SU-DHL-6 (cell line): ENCODE data around the gene GZMM.

ENCODE experiments used
- H2AFZ ChIP-seq: fragments of 200-600 bp; sonication (generic); 2 replicates; pipeline ENCODE4 v1.6.1; 2014; ENCODE audit warnings: low read depth, mild to moderate bottlenecking, moderate library complexity, mixed read lengths, antibody characterized with exemption, low read length; ENCODE audit not compliant: severe bottlenecking
- H3F3A ChIP-seq: fragments of 200-600 bp; shearing (Covaris generic); 2 replicates; pipeline ENCODE4 v1.6.0; 2016; ENCODE audit warnings: antibody characterized with exemption, mild to moderate bottlenecking; ENCODE audit not compliant: insufficient read depth
- H3K27ac ChIP-seq: fragments of 200-600 bp; sonication (generic); 2 replicates; pipeline ENCODE4 v1.5.1; 2016; ENCODE audit warnings: low read depth, mild to moderate bottlenecking, low read length, moderate library complexity, mixed read lengths
- H3K27me3 ChIP-seq: fragments of 200-600 bp; sonication (generic), shearing (Covaris generic); 2 replicates; pipeline ENCODE4 v1.6.0; 2014; ENCODE audit warnings: mild to moderate bottlenecking, low read length
- H3K36me3 ChIP-seq: fragments of 200-600 bp; sonication (generic); 2 replicates; pipeline ENCODE4 v1.6.1; 2014; ENCODE audit warnings: mild to moderate bottlenecking, low read length, mixed read lengths
- H3K4me2 ChIP-seq: fragments of 300-600, 200-600 bp; shearing (Covaris generic), sonication (generic); 2 replicates; pipeline ENCODE4 v1.6.0; 2014; ENCODE audit warnings: low read length, low read depth, mild to moderate bottlenecking; ENCODE audit not compliant: poor library complexity, severe bottlenecking
- H3K4me3 ChIP-seq: fragments of 200-600 bp; sonication (generic); 2 replicates; pipeline ENCODE4 v1.5.1; 2014; ENCODE audit warnings: antibody characterized with exemption, low read length, mild to moderate bottlenecking, mixed read lengths; ENCODE audit not compliant: insufficient read depth, poor library complexity, severe bottlenecking
- H3K79me2 ChIP-seq: fragments of 200-600 bp; sonication (generic); 2 replicates; pipeline ENCODE4 v1.6.1; 2014; ENCODE audit warnings: mild to moderate bottlenecking, low read length, moderate library complexity; ENCODE audit not compliant: insufficient read depth
- H3K9ac ChIP-seq: fragments of 200-600 bp; sonication (generic); 2 replicates; pipeline ENCODE4 v1.7.0; 2014; ENCODE audit warnings: mild to moderate bottlenecking, low read length
- H3K9me2 ChIP-seq: fragments of 200-600 bp; sonication (generic); replicated peaks from 2 replicates; pipeline ENCODE4 v1.6.1; 2014; ENCODE audit warnings: low read length; ENCODE audit not compliant: insufficient read depth
- H3K9me3 ChIP-seq: fragments of 200-600 bp; sonication (generic); 2 replicates; pipeline ENCODE4 v1.6.1; 2014; ENCODE audit warnings: low read length, mixed read lengths; ENCODE audit not compliant: insufficient read depth
- H4K20me1 ChIP-seq: fragments of 200-600 bp; sonication (generic); 2 replicates; pipeline ENCODE4 v1.6.1; 2014; ENCODE audit warnings: low read depth, mild to moderate bottlenecking, antibody characterized with exemption, low read length, moderate library complexity, mixed read lengths
- EZH2phosphoT487 ChIP-seq: fragments of 200-600 bp; sonication (generic), shearing (Covaris generic); conservative IDR thresholded peaks from 2 replicates; pipeline ENCODE4 v1.6.1; 2018; ENCODE audit warnings: mild to moderate bottlenecking, antibody characterized with exemption, low read length, moderate library complexity, mixed read lengths
- TF ChIP-seq, protein P1 (sequence below): fragments of 200-600 bp; sonication (generic); IDR thresholded peaks from one replicate; pipeline ENCODE4 v1.5.1; 2017; ENCODE audit warnings: antibody characterized with exemption, mild to moderate bottlenecking, low read length, moderate library complexity; ENCODE audit not compliant: insufficient read depth, poor library complexity, severe bottlenecking

Gene GZMM

DNA sequence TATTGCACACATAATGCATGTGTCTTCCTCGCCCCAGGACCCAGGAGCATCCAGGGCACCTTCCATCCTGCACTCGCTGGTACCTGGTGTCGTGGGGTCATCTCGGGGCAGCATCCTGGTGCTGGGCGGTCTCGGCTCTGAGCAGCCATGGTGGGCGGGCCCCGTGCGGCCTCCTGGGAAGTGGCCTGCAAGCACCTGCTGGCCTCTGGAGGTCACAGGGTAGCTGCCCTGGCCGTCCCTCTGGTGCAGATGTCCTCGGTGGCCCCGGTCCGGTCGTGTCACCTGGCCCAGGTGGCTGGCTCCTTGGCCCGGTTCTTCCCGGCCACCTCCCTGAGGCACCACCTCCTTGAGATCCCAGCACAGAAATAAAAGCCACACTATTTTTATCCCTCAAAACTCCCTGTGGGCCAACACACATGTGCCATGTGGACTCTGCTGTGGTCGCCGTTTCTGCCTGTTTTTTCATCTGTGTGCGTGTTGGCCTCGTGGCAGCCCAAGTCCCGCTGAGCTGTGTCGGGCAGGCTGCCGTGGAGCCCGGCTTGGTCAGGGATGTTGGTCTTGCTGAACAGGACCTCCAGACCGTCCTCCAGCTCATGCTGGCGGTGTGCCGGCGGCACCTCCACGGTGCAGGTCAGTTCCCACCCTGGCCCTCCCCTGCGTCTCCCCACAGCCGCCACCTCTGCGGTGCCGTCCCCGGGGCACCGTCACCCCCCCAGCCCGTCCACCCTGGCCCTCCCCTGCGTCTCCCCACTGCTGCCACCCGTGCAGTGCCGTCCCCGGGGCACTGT lies 5.0 kb upstream of the GZMM start:
- no peak overlapping the region for H2AFZ ChIP-seq
- H3K9ac ChIP-seq, result no peak overlapping the region
- no peaks in the 10 kb centered on the region for H3K9me3 ChIP-seq
- H3K4me3 ChIP-seq, result no peak overlapping the region
- H3K27me3 ChIP-seq, result no peaks in the 10 kb centered on the region
- H3K27ac ChIP-seq, result no peak overlapping the region
- H3K36me3 ChIP-seq, result no peaks in the 10 kb centered on the region
- H3K9me2 ChIP-seq, result no peaks in the 10 kb centered on the region
- no peaks in the 10 kb centered on the region for H3F3A ChIP-seq
- peaks cover 4% of the 10 kb centered on the region; the same call in 1 of the 2 replicates for H3K79me2 ChIP-seq
- H3K4me2 ChIP-seq, result no peak overlapping the region
- TF ChIP-seq, protein P1, sequence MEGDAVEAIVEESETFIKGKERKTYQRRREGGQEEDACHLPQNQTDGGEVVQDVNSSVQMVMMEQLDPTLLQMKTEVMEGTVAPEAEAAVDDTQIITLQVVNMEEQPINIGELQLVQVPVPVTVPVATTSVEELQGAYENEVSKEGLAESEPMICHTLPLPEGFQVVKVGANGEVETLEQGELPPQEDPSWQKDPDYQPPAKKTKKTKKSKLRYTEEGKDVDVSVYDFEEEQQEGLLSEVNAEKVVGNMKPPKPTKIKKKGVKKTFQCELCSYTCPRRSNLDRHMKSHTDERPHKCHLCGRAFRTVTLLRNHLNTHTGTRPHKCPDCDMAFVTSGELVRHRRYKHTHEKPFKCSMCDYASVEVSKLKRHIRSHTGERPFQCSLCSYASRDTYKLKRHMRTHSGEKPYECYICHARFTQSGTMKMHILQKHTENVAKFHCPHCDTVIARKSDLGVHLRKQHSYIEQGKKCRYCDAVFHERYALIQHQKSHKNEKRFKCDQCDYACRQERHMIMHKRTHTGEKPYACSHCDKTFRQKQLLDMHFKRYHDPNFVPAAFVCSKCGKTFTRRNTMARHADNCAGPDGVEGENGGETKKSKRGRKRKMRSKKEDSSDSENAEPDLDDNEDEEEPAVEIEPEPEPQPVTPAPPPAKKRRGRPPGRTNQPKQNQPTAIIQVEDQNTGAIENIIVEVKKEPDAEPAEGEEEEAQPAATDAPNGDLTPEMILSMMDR, result no peak
- TF ChIP-seq EZH2phosphoT487, result no peak
- no peaks in the 10 kb centered on the region for H4K20me1 ChIP-seq

DNA sequence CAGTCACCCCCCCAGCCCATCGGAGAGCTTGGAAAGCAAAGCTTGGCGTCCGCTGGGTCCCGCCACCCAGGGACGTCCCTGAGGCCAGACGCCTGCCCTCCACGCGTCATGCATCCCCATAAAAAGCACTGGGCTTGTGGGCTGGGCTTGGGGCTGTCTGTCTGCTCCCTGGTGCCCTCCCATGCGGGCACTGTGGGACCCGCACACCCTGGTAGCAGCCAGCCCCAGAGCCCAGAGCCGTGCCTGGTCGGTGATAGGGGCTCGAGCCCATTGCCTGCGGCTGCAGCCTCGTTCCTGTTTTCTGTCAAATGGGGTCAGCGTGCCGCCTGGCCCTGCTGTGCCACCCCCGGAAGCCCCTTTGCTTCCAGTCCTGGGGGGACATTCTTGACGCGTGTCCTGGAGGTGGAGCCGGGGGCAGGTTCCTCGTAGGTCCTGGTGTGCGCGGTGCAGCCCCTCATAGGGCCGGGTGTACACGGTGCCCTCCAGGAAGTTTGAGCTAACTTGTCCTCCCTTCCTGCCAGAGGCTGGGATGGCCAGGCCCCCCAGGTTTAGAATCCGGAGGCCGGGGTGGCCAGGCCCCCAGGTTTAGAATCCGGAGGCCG lies 4.3 kb upstream of the GZMM start:
- no peak overlapping the region for H3K9ac ChIP-seq
- TF ChIP-seq EZH2phosphoT487, result no peak
- TF ChIP-seq, protein P1, result no peak
- no peaks in the 10 kb centered on the region for H3K36me3 ChIP-seq

DNA sequence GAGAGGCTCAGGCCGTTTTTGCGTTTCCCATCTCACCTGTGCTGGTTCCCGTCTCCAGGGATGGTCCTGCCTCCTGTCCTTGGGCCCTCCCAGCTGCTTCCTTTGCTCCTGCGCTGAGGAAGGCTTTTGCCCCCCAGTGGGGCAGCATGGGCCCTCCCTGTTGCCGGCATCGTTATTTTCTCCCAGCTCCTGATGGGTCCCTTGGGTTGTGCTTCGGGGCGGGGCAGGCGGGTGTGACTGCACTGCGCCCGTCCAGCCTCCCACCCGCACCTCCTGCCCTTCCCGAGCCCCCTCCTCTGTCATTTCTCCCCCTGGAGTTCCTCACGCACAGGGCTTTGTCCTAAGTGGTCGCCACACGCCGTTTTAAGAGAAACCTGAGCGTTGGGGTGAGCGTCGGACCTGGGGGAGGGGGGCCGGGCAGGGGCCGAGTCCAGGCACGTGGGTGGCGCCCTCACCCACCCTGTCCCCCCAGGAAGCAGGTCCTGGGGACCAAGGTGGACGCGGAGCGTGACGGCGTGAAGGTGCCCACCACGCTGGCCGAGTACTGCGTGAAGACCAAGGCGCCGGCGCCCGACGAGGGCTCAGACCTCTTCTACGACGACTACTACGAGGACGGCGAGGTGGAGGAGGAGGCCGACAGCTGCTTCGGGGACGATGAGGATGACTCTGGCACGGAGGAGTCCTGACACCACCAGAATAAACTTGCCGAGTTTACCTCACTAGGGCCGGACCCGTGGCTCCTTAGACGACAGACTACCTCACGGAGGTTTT lies 2.8 kb upstream of the GZMM start:
- TF ChIP-seq EZH2phosphoT487, result no peak
- TF ChIP-seq, protein P1, result no peak
- Histone ChIP-seq H2AFZ (no peak overlapping the region), H3K9ac (no peak overlapping the region), H3K27ac (no peak overlapping the region), H3K4me3 (no peak overlapping the region), H3K27me3 (no peaks in the 10 kb centered on the region), H3K4me2 (no peak overlapping the region), H3K36me3 (no peaks in the 10 kb centered on the region), H3K9me2 (no peaks in the 10 kb centered on the region), H4K20me1 (no peaks in the 10 kb centered on the region), H3K9me3 (no peaks in the 10 kb centered on the region), H3F3A (no peaks in the 10 kb centered on the region), H3K79me2 (no peaks in the 10 kb centered on the region)

More for the DNA sequence above, 4.3 kb upstream of the GZMM start:
- H3K4me3 ChIP-seq, result no peak overlapping the region
- H3K9me2 ChIP-seq, result no peaks in the 10 kb centered on the region
- H3K9me3 ChIP-seq, result no peaks in the 10 kb centered on the region
- no peak overlapping the region for H2AFZ ChIP-seq
- no peak overlapping the region for H3K27ac ChIP-seq
- H3K79me2 ChIP-seq, result no peaks in the 10 kb centered on the region; the same call in 1 of the 2 replicates
- H3K4me2 ChIP-seq, result no peak overlapping the region
- no peaks in the 10 kb centered on the region for H4K20me1 ChIP-seq
- H3K27me3 ChIP-seq, result no peaks in the 10 kb centered on the region
- H3F3A ChIP-seq, result no peaks in the 10 kb centered on the region
